Stimulated activated CD4-positive, alpha-beta T cell treated with anti-CD3 and anti-CD28 coated beads, Interleukin-2, amount 100 ng/mL, for 24 hours (primary cell): ENCODE data around the gene PPP1R3G.
"Not testable (repeated sequence)": the region's sequence is repeated elsewhere in the genome, so short reads cannot be mapped to it uniquely, and the experiment has no call there.

Experiments used
- DNase-seq, 2 donors: peaks; one replicate each; pipeline ENCODE4 v3.0.0-alpha.2; 2020

Gene PPP1R3G

DNA sequence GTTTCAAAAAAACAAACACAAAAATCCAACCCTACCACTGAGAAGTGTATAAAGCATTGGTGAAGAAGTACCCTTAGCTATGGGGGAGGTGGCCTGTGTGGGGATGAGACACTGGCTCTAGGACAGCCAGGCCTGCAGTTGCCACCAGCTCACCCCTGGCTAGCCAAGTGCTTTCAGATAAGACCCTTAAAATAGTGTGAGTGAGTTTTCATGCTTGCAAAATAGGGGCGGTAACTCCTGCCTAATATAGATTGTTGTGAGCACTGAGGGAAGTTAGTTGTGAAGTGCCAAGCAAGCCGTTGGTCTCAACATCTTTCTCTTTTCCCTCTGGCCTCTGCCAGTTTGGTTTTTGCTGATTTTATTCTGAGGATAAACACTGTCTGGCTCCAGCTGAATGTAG lies 11.3 kb downstream of the PPP1R3G start:
- no peak for DNase-seq

- DNase-seq, result no peak
Measured at GRCh38 chr6:5098501-5099270, 13.5 kb downstream of the PPP1R3G start.

DNA sequence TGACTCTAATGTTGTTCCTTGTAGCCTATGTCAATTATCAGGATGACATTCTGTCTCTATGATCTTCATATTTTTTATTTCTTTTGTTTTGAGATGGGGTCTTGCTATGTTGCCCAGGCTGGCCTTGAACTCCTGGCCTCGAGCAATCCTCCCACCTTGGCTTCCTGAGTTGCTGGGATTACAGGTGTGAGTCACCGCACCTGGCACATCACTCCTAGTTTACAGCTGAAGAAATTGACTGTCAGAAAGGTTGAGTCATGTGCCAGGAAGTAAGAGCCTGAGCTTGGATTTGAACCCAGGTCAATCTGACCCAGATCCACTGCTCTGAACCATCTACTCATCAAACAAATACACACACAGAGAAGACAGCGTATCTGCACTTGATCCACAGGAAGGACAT lies 14.4 kb downstream of the PPP1R3G start:
- DNase-seq, result no peak

- DNase-seq, result no peak
Measured at GRCh38 chr6:5100806-5101205, 15.7 kb downstream of the PPP1R3G start.

DNA sequence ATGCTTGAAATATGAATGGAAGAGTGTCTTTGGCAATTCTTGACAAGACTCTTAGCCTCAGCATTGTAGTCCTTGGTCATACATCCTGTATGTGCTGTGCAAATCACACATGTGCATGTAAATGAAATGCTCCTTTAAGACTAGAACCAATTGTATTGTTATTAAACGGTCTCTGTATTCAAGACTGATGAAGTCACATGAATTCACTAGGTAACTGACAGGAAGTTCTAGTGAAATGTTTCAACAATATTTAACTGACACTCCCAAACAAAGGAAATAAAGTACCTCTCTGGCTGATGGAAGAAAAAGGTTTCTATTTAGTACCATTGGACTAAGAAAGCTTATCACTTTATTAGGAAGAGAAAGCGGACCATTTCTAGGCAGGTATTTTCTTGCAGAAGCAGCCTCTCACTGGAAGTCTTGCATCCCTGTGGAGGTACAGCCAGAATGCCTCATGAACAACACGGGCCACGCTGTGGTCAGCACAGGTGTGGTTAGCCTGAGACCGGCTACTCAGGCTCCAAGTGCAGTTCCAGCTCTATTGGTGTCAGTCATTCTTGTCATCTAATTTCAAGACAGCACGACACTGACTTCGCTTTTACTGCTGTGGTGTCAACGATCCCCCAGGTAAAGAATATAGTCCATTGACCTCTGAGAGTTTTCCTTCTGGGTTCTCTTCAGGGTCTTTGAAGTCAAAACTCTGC lies 17.3 kb downstream of the PPP1R3G start:
- DNase-seq, result no peak

- no peak for DNase-seq
Measured at GRCh38 chr6:5103250-5103649, 18.1 kb downstream of the PPP1R3G start.

GRCh38 chr6:5104667-5105066 lies 19.5 kb downstream of the PPP1R3G start:
- DNase-seq, result no peak

DNA sequence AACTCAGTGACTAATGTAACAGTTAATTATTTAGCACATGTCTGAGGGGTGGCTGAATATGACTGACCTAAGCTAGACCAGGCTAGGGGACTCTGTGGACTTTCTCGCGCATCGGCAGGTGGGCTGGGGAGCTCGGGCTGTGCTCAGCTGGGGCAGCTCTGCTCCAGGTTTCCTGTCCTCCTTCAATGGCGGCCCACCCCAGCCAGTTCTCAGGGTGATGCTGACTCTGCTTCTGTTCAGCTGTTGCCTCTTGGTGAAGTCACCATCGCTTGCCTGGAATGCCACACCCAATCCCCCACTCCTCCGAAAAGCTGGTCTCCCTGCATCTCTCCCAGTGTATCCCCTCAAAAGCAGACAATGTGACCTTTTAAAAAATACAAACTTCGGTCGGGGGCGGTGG lies 20.0 kb downstream of the PPP1R3G start:
- no peak for DNase-seq

GRCh38 chr6:5107341-5107740 lies 22.2 kb downstream of the PPP1R3G start:
- no peak for DNase-seq

- DNase-seq, result no peak
Measured at GRCh38 chr6:5108068-5108467, 22.9 kb downstream of the PPP1R3G start.

DNA sequence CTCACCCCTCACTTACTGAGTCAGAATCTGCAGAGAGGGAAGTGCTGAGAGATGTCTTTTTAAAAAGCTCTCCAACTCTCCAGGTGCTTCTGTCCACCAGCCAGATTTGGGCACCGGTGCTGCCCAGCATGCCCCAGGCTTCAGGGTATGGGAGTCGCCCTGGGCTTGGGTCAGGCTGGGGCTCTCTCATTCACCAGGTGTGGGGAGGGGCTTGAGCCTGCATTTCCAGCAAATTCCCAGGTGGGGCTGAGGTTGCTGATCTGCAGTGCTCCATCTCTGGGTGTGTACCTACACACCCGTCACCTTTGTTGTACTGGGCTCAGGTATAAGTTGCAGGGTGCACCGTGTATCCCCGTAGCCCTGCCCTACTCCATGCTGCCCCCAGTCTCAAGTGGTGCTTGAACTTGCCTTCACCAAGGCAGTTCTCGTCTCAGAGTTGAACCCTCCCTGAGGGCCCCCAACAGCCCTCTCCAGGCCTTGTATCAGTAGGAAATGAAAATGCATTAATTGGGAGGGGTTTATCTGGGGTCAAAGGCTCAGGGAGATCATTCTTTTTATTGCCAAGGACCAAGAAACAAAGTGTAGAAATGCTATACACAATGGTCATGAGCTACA lies 23.5 kb downstream of the PPP1R3G start:
- DNase-seq, result no peak

DNA sequence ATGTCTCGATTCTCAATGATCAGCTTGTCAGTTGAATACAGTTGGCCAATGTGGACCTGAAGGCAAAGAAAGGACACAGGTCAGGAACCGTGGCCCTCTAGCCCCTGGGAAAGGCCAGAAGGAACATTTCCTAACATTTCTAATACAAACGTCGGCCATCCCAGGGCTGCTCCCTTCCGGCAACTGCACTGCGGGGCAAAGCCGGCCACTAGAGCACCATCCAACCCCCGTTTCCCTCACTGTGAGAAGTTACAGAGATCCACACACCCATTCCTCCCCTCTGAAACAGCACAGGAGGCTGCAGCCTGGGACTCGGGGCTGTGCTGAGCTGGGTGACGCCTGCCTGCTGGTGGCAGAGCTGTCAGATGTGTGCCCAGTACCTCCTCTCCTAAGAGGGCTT lies 24.3 kb downstream of the PPP1R3G start:
- DNase-seq, result no peak

GRCh38 chr6:5110246-5110645 lies 25.1 kb downstream of the PPP1R3G start:
- DNase-seq, result no peak

- no peak for DNase-seq
Measured at GRCh38 chr6:5111626-5112025, 26.5 kb downstream of the PPP1R3G start.

DNA sequence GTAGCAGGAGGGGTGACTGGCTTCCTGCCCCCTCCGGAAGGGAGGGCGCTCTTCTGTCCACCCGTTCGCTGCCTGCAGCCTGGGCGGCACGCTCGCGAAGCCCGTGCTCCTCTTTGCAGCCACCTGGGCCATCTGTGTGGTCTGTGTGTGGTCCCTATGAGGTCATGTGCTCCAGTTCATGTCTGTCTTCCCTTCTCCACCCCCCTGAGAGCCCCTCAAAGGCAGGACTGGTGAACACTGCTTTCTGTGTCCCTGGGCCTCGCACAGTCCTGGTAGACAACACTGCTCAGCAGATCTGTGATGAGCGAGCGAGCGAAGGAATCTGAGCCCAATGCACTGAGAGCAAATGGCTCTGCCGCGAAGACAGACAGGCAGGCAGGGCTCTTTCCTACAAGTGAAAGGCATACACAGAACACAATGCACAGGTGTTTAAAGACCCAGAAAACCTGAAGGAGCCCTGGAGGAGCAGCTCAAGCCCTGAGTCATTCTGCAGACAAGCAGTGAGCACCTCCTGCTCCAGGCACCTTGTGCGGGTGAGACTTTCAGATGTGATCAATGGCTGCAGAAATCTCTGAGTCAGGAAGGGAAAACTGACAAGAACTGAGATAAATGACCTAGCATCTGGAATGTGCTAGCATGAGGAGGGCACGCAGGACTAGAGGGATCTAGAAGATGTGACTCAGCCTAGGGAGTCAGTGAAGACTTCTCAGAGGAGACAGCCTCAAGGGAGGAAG lies 27.1 kb downstream of the PPP1R3G start:
- no peak for DNase-seq

GRCh38 chr6:5113096-5113495 lies 28.0 kb downstream of the PPP1R3G start:
- no peak for DNase-seq

GRCh38 chr6:5115168-5115567 lies 30.0 kb downstream of the PPP1R3G start:
- no peak for DNase-seq

GRCh38 chr6:5116243-5116991 lies 31.3 kb downstream of the PPP1R3G start:
- DNase-seq, result no peak

DNA sequence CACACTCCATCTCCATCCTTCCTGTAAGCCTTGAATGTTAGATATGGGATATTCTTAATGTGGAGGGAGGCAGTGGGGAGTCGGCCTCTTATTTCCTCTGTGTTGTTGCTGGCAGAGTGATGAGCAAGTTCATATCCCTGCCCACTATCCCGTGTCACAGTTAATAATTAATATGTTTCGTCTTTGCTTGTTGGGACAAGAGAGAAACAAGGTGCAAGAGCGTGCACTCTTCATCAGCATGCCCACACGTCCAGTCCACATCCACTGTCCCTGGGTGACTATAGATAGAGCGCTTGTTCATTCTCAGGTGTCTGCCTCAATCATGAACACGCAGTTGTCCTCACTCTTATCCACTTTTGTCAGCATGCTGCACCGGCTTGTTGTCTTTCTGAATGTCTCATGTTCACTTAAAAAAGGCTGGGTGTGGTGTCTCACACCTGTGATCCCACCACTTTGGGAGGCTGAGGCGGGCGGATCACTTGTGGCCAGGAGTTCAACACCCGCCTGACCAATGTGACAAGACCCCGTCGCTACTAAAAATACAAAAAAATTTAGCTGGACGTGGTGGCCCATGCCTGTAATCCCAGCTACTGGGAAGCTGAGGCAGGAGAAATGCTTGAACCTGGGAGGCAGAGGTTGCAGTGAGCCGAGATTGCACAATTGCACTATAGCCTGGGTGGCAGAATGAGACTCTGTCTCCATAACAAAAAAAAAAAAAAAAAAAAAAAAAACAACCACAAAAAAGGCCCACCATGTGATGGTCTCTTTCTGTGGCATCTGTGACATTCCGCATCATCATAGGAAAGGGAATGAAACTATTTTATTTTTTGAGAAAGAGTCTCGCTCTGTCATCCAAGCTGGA lies 34.2 kb downstream of the PPP1R3G start:
- no peak for DNase-seq

GRCh38 chr6:5120011-5120410 lies 34.9 kb downstream of the PPP1R3G start:
- DNase-seq, result no peak

- DNase-seq, result not testable (repeated sequence)
Measured at GRCh38 chr6:5120543-5120942, 35.4 kb downstream of the PPP1R3G start.

- DNase-seq, result no peak
Measured at GRCh38 chr6:5121479-5121878, 36.3 kb downstream of the PPP1R3G start.
